Adrenal gland (tissue), 5 donors: ENCODE results near the gene MPIG6B.

Experiments used
- POLR2A ChIP-seq, 2 donors: fragments of 450-650 bp; IDR thresholded peaks; one replicate each; pipeline ENCODE4 v1.6.1; 2017; ENCODE audit warnings: antibody characterized with exemption in 2 of 2, mild to moderate bottlenecking in 2 of 2, moderate library complexity in 1 of 2
- TF ChIP-seq, protein P1 (sequence below), 6 experiments: fragments of 450-650 bp in 4 of 6; fragments of 200-600 bp in 2 of 6; sonication (generic) in 1 of 6; IDR thresholded peaks; 1 replicate in 5 of 6; 2 replicates in 1 of 6; pipeline versions ENCODE4 v1.5.1 to v1.8.0; 2016 to 2021; ENCODE audit warnings: antibody characterized with exemption in 6 of 6, mild to moderate bottlenecking in 2 of 6, moderate library complexity in 1 of 6
- donor health status: DM: no; HTN: no; CAD: no.

DNA sequence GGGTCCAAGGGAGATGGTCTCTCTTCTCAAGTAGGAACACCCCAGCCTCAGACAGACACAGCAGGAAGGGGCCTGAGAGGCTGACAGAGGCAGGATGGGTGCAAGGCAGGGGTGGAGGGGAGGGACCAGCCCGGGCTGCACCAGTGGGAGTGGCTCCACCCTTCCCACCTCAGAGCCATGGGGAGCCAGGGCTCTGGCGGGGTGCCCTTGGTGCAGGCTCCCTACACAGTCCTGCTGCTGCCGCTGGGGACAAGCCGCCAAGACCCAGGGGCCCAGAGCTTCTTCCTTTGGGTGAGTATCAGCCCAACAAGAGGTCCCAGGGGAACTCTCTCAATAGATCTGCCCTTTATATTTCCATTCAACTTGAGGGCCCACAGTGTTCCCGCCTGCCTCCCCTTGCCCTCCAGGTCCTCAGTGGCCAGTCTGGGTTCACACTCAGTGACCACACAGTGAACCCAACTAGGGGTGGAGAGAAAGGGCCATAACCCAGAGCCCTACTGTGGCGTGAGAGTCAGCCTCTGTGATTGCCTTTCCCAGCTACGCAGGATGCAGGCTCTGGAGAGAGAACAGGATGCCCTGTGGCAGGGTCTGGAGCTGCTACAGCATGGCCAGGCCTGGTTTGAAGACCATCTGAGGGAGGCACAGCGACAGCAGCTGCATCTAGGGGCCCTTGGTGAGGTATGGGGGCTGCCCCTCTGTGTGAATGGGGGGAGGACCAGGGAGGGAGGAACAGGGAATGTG lies 39.9 kb downstream of the MPIG6B start:
- TF ChIP-seq, protein P1, sequence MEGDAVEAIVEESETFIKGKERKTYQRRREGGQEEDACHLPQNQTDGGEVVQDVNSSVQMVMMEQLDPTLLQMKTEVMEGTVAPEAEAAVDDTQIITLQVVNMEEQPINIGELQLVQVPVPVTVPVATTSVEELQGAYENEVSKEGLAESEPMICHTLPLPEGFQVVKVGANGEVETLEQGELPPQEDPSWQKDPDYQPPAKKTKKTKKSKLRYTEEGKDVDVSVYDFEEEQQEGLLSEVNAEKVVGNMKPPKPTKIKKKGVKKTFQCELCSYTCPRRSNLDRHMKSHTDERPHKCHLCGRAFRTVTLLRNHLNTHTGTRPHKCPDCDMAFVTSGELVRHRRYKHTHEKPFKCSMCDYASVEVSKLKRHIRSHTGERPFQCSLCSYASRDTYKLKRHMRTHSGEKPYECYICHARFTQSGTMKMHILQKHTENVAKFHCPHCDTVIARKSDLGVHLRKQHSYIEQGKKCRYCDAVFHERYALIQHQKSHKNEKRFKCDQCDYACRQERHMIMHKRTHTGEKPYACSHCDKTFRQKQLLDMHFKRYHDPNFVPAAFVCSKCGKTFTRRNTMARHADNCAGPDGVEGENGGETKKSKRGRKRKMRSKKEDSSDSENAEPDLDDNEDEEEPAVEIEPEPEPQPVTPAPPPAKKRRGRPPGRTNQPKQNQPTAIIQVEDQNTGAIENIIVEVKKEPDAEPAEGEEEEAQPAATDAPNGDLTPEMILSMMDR (IDR thresholded peaks at IDR 0.05) = no peak
- TF ChIP-seq POLR2A (IDR thresholded peaks at IDR 0.05) = no peak
